HG03432 (cell line): ENCODE results near the gene PRRX1.

Experiments used
- ATAC-seq: cut with Tn5 transposase; IDR thresholded peaks from one replicate; pipeline ENCODE4 v1.9.1; 2021; ENCODE audit warnings: mild to moderate bottlenecking, moderate library complexity; ENCODE audit not compliant: unreplicated experiment

Gene PRRX1

DNA sequence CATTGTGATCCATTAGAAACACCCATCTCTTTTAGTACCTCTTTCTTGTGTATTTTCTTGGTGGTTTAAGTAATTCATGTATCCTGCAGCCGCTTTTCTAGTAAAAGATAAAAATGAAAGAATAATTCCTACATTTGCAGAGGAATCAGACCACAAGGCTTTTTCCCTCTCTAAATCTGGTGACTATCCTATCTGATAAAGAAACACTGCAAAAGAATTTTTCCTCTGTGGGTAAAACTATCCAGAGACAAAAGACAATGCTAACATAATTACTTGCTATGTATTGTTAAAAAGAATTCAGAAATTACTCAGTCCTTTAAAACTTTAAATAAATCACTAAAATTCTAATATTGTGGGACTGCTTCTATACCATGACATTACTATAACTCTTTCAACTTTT is 51.0 kb downstream of the PRRX1 start:
- no peak for ATAC-seq

- no peak for ATAC-seq
These were observed 53.0 kb downstream of the PRRX1 start for GRCh38 chr1:170716835-170717429.

DNA sequence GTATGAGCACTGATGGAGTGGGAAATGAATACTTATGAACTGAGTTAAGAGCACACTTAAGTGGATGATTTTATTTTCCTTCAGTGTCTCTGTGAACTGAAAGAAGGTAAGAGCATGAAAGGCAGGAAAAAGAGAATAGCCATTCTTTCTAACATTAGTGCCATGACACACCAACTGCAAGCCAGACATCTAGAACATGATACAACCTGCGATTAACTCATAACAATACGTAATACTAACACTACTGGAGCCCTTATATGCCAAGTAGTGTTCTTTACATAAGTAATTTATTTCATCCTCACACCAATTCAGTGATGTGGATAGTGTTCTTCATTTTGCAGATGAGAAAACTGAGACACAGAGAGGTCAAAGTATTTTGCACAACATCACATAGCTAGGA is 56.7 kb downstream of the PRRX1 start:
- ATAC-seq: no peak

DNA sequence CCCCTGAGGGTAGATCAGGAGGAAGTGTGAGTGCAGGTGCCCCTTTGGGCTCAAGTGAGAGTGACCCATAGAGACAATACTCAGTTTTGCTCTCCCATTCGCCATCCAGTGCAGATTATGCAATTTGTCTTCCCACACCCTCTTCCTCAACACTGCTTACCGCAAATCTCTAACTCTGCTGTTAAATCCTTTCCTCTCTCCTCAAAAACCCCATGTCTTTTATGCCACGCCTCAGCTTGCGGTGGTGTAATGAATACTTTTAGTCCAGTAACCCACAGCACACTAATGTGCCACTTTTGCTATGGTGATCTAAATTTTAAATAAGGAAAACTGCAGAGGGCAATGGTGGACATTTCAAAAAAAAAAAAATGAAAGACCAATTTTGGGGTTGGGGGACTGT is 57.7 kb downstream of the PRRX1 start:
- no peak for ATAC-seq

GRCh38 chr1:170723518-170723917 is 59.6 kb downstream of the PRRX1 start:
- ATAC-seq: no peak

DNA sequence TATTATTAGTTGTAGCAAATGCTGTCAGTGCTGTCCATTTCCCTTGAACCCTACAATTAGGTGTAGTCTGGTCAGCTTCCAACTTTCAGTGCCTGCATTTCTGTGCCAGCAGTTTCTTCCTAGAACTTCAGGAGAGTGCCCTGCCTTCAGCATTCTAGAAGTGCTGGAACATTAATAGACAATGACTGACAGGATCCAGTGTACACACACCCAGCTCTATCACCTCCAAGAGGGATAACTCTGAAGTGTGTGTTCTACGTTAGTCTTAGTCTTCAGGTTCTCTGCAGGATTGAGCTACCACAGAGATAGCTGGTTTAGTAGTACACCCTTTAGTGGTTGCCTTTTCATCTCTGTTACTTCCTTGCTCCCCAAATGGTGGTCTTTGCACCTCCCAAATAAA is 61.4 kb downstream of the PRRX1 start:
- no peak for ATAC-seq

DNA sequence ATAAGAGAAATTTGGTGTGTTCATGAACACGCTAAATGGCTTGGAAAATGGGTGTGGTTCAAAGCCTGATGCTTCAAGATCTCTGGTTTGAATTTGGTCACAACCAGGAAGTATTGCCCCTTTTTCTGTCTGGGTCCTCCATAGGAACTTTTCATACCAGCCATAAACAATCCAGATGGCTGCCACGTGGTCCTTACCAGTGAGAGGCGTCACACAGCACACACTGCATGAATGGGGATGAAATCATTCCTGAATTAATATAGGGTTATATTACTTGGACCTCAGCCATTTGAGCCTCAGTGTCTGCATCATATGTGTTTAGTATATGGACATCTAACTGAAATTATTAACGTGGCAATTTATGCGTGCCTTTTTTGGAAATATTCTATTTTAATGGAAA is 64.0 kb downstream of the PRRX1 start:
- no peak for ATAC-seq

DNA sequence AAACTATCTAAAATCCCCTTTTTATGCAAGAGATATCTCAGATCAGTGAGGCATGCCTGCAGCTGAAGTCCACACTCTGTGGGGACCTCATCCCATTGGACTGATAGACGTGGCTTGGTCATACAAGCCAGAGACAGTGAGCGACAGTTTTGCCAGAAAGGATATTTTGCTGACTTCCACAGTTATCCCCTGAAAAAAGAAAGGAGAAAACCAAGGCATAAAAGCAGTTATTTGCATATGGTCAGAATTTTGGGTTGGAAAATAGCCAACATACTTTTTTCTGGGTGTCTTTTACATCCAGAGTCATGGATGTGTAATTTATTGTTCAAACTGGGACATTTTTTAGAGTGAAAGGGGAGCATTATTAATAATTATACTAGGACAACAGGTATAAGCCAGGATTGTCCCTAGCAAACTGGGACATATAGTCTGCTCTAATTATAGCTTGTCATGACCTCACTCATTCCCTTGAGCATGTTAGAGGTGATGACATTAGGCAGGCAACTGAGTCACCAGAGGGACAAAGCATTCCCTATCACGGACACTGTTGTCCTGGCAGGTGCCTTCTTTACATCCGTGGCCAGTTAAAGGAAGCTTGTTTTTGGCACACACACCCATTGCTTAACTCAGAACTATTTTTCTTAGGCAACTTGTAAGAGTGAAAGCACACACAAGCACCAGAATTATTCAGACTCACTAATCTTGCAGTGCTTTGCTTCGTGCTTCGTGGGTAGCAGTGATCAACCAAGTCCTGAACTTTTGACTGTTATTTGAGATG is 65.5 kb downstream of the PRRX1 start:
- ATAC-seq: no peak

DNA sequence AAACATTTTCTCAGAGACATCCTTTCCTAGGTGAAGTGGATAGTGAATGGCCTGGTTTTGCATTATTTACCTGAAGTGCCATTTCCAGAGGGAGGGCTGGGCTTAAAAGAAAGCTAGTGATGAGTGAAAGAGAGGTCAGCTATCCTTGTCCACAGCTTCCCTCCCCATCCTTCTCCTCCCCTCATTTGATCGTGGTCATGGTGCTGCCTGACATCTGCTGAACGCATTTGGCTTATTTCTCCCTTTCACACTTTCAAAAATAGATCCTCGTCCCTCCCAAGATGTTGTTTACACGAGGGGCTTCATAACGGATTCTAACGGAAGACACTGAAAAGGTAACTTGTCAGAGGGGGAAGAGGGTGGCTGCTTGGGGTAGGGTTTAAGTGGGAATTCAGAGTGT is 66.1 kb downstream of the PRRX1 start:
- ATAC-seq: no peak

DNA sequence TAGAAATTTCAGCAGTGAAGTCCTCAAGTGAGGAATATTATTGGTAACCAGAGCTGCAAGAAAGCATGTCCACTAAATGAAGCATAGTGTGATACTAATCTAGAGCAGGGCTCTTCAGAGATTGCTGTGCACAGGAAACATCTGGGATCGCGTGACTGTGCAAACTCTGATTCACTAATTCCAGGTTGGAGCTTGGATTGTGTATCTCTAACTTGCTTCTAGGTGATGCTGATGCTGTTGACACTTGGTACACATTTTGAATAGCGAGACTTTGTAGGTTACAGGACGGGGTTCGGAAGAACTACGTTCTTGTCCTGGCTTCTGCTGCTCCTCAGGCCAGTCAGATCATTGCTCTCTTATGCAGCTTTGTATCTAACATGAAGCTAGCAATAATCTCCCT is 66.5 kb downstream of the PRRX1 start:
- no peak for ATAC-seq

GRCh38 chr1:170731566-170732251 is 67.8 kb downstream of the PRRX1 start:
- no peak for ATAC-seq

GRCh38 chr1:170732252-170732588 is 68.3 kb downstream of the PRRX1 start:
- ATAC-seq: no peak

GRCh38 chr1:170734412-170735175 is 70.7 kb downstream of the PRRX1 start:
- ATAC-seq: no peak

DNA sequence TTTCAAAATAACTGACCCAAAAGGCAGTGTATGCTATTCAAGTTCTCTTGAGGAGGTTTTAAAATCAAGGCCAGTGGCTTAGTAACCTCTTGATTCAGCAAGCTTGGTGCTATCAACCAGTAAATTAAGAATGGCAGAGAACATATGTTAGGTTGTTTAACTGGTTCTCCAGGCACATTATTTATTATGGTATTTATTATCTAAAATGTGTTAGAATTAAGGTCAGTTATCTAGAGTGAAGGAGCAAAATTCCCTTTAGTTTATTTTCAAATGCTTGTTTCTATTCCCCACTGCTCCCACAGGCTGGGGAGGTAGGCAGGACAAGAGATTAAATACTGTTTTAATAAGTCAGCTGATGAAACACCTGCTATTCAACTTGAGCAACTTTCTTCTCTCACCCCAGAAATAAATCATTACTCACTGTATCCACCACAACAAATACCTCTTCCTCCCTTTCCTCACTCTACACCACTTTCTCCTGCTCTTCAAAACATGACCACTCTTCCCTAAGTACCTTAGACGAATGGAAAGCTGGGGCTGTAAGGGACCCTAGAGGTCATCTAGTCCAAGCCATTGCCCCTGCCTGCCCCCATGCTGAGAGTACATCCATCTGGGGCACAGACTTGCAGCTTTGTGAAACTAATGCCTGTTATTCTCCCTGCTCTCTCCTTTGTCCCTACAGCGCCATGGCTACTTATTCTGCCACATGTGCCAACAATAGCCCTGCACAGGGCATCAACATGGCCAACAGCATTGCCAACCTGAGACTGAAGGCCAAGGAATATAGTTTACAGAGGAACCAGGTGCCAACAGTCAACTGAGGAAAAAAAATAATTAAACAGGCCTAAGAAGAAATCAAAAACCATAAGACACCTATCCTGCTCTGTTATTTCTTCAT is 71.7 kb downstream of the PRRX1 start:
- no peak for ATAC-seq

- ATAC-seq: no peak
These were observed 75.9 kb downstream of the PRRX1 start for GRCh38 chr1:170739803-170740202.

DNA sequence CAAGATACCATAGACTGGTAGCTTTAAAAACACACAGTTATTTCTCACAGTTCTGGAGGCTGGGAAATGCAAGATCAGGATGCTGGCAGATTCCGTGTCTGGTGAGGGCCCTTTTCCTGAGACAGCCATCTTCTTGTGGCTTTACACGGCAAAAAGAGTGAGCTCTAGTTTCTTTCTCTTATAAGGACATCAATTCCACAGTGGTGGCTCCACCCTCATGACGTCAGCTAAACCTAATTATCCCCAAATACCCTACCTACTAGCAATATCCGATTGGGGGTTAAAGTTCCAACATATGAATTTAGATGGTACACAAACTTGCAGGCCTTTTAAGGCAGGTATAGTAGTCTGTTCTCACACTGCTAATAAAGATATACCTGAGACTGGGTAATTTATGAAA is 77.7 kb downstream of the PRRX1 start:
- ATAC-seq: no peak

DNA sequence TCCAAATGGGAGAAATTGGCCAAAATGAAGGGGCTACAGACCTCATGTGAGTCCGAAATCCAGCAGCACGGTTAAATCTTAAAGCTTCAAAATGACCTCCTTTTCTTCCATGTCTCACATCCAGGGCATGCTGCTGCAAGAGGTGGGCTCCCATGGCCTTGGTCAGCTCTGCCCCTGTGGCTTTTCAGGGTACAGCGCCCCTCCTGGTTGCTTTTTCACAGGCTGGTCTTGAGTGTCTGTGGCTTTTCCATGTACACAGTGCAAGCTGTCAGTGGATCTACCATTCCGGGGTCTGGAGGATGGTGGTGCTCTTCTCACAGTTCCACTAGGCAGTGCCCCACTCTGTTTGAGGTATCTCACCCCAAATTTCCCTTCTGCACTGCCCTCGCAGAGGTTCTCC is 78.7 kb downstream of the PRRX1 start:
- no peak for ATAC-seq

GRCh38 chr1:170743083-170743482 is 79.2 kb downstream of the PRRX1 start:
- ATAC-seq: no peak

GRCh38 chr1:170749549-170749948 is 85.6 kb downstream of the PRRX1 start:
- no peak for ATAC-seq

GRCh38 chr1:170749959-170750358 is 86.0 kb downstream of the PRRX1 start:
- no peak for ATAC-seq

DNA sequence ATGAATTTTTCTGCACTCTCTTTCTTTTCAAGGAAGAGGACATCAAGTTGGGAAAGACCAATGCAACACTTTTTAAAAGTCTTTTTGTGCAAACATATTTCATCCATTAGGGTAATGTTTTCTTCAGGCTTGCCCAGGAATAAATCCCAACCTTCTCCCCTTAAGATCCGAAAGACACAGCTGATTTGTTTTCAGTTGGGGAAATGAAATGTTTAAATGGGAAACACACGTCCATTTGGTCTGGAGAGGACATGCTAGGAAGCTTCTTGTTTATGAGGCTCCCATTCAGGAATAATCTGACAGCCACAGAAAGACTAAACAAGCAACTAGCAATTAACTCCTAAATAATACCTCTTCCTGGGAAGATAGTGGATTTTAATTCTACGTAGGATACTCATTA is 91.9 kb downstream of the PRRX1 start:
- no peak for ATAC-seq
